Gastrocnemius medialis (tissue), 4 donors: ENCODE data around the gene MATN3. TPM values are rescaled to one million over a fixed set of nuclear protein-coding genes. Genes with fewer than 3 reads are reported as not detected.
A peak's percentile ranks its signal among the peaks of the same experiment; 100 is the strongest.

ENCODE experiments used
- ATAC-seq, 2 donors: fragments of 150-250 bp; one replicate each; pipeline ENCODE4 v1.9.1; 2016
- DNase-seq, 2 donors: peaks; one replicate each; pipeline ENCODE4 v3.0.0-alpha.2; 2019
- H3K27ac ChIP-seq, 4 donors: fragments of 200-600 bp; sonication (generic); 1 replicate in 1 of 4; 2 replicates in 3 of 4; pipeline ENCODE4 v1.5.1; 2016 to 2018; ENCODE audit warnings: mild to moderate bottlenecking in 2 of 4, moderate library complexity in 1 of 4
- H3K27me3 ChIP-seq, 3 donors: fragments of 200-600 bp; sonication (generic) in 2 of 3; 1 replicate in 1 of 3; 2 replicates in 2 of 3; pipeline versions ENCODE4 v1.5.1 to v1.6.0; 2016 to 2019; ENCODE audit warnings: mild to moderate bottlenecking in 1 of 3, moderate library complexity in 1 of 3
- H3K36me3 ChIP-seq, 2 donors: fragments of 200-600 bp; sonication (generic) in 1 of 2; one replicate each; pipeline ENCODE4 v1.5.1; 2017 to 2018
- H3K4me1 ChIP-seq, 2 donors: fragments of 200-600 bp; sonication (generic) in 1 of 2; one replicate each; pipeline ENCODE4 v1.5.1; 2016 to 2017; ENCODE audit warnings: mild to moderate bottlenecking in 2 of 2
- H3K4me3 ChIP-seq, 4 donors: fragments of 200-600 bp; sonication (generic) in 3 of 4; 1 replicate in 1 of 4; 2 replicates in 3 of 4; pipeline ENCODE4 v1.5.1; 2016 to 2019; ENCODE audit warnings: mild to moderate bottlenecking in 2 of 4
- H3K9me3 ChIP-seq, 3 donors: fragments of 200-600 bp; sonication (generic) in 2 of 3; 1 replicate in 1 of 3; 2 replicates in 2 of 3; pipeline ENCODE4 v1.5.1; 2016 to 2019
- CTCF ChIP-seq, 5 experiments: fragments of 450-650 bp in 3 of 5; fragments of 200-600 bp in 2 of 5; sonication (generic) in 2 of 5; IDR thresholded peaks in 4 of 5; conservative IDR thresholded peaks in 1 of 5; 1 replicate in 4 of 5; 2 replicates in 1 of 5; pipeline ENCODE4 v1.5.1; 2016 to 2019; ENCODE audit warnings: antibody characterized with exemption in 5 of 5, mild to moderate bottlenecking in 3 of 5, moderate library complexity in 3 of 5
- POLR2A ChIP-seq, 2 donors: fragments of 450-650 bp; IDR thresholded peaks; one replicate each; pipeline ENCODE4 v1.6.1; 2017; ENCODE audit warnings: antibody characterized with exemption in 2 of 2, mild to moderate bottlenecking in 2 of 2, moderate library complexity in 2 of 2
- in situ Hi-C, 4 donors: fragments of 200-750 bp; cut with MboI; loops; one replicate each; pipeline versions ENCODE4 v1.15.0 to v1.8.0; 2017; ENCODE audit warnings: low sequenced_read_pairs in 4 of 4
- intact Hi-C: fragments of 100-400 bp; cut with DNase I; formaldehyde crosslinking; loops from one replicate; pipeline ENCODE4 v1.15.1; 2023; ENCODE audit warnings: low total_unique reads
- total RNA-seq, 4 donors: library from RNA; depleted of rRNA; stranded (reverse); fragments of >200 nt; gene quantifications; one replicate each; pipeline versions ENCODE4 v1.1.0 to v1.2.3, GENCODE V29; 2016

Gene MATN3
- total RNA-seq, 4 donors from 2014 or later = 0.26 to 0.35 (median 0.34) TPM; not detected in 1

- intact Hi-C loops (no loop called here), in situ Hi-C loops (no loop called here)
- Histone ChIP-seq H3K4me3 (peak overlapping the region; percentile 56 to 73 (median 58)), H3K36me3 (no peaks in the 10 kb centered on the region), H3K9me3 (no peaks in the 10 kb centered on the region), H3K27me3 (peaks cover 7 to 17% (median 17%) of the 10 kb centered on the region in 3 donors), H3K27ac (peak overlapping the region in 3 of 4 donors; percentile 6 to 64 (median 47)), H3K4me1 (peaks cover 0 to 10% of the 10 kb centered on the region in 2 donors)
- ATAC-seq (peak; percentile 37 to 54), DNase-seq (no peak)
- TF ChIP-seq CTCF (IDR thresholded peaks at IDR 0.05 in 4 of 5, conservative IDR thresholded peaks at IDR 0.05 in 1 of 5) (no peak), POLR2A (IDR thresholded peaks at IDR 0.05) (no peak)
Measured at GRCh38 chr2:20013126-20013849, 820 bp upstream of the MATN3 start.

DNA sequence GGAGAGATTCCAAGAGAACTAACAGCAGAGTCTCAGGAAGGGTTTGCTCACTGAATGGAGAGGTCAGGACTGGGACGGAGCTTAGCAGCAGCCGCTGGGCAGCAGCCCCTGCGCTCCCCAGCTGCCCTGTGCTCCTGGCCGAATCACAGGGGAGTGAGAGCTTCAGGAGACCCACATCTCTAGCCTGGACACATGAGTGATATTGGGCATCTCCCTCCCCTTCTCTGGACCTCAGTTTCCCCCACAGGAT is 511 bp downstream of the MATN3 start:
- in situ Hi-C loops = no loop called here
- DNase-seq = no peak

GRCh38 chr2:20011276-20012031 is 1.0 kb downstream of the MATN3 start:
- Histone ChIP-seq H3K9me3 (no peaks in the 10 kb centered on the region), H3K36me3 (no peaks in the 10 kb centered on the region), H3K4me3 (peak overlapping the region in 1 of 4 donors; percentile 73), H3K27ac (no peak overlapping the region), H3K27me3 (peaks cover 10 to 17% (median 17%) of the 10 kb centered on the region in 3 donors), H3K4me1 (peaks cover 0 to 10% of the 10 kb centered on the region in 2 donors)
- in situ Hi-C loops = no loop called here
- intact Hi-C loops = no loop called here
- TF ChIP-seq POLR2A (IDR thresholded peaks at IDR 0.05) = no peak
- TF ChIP-seq CTCF (IDR thresholded peaks at IDR 0.05 in 4 of 5, conservative IDR thresholded peaks at IDR 0.05 in 1 of 5) = no peak
- DNase-seq (no peak), ATAC-seq (no peak)

More for the DNA sequence above, 511 bp downstream of the MATN3 start:
- TF ChIP-seq POLR2A (IDR thresholded peaks at IDR 0.05) (no peak), CTCF (IDR thresholded peaks at IDR 0.05 in 4 of 5, conservative IDR thresholded peaks at IDR 0.05 in 1 of 5) (no peak)
- H3K4me1 ChIP-seq = peaks cover 0 to 10% of the 10 kb centered on the region in 2 donors
- H3K9me3 ChIP-seq = no peaks in the 10 kb centered on the region
- H3K27me3 ChIP-seq = peaks cover 10 to 17% (median 17%) of the 10 kb centered on the region in 3 donors
- intact Hi-C loops = no loop called here
- no peak for ATAC-seq
- no peak overlapping the region for H3K27ac ChIP-seq
- no peaks in the 10 kb centered on the region for H3K36me3 ChIP-seq
- peak overlapping the region; percentile 56 to 73 (median 58) for H3K4me3 ChIP-seq

GRCh38 chr2:20008703-20009102 is 3.8 kb downstream of the MATN3 start:
- ATAC-seq = no peak
- peaks cover 0 to 10% of the 10 kb centered on the region in 2 donors for H3K4me1 ChIP-seq
- DNase-seq = no peak
- in situ Hi-C loops (no loop called here), intact Hi-C loops (no loop called here)
- no peaks in the 10 kb centered on the region for H3K9me3 ChIP-seq
- no peaks in the 10 kb centered on the region for H3K36me3 ChIP-seq
- no peak overlapping the region for H3K27ac ChIP-seq
- TF ChIP-seq CTCF (IDR thresholded peaks at IDR 0.05 in 4 of 5, conservative IDR thresholded peaks at IDR 0.05 in 1 of 5) = no peak
- TF ChIP-seq POLR2A (IDR thresholded peaks at IDR 0.05) = no peak
- H3K27me3 ChIP-seq = peaks cover 10 to 17% (median 17%) of the 10 kb centered on the region in 3 donors
- H3K4me3 ChIP-seq = no peak overlapping the region
